ENCODE results near the gene SUN2.

SUN2 gene

DNA sequence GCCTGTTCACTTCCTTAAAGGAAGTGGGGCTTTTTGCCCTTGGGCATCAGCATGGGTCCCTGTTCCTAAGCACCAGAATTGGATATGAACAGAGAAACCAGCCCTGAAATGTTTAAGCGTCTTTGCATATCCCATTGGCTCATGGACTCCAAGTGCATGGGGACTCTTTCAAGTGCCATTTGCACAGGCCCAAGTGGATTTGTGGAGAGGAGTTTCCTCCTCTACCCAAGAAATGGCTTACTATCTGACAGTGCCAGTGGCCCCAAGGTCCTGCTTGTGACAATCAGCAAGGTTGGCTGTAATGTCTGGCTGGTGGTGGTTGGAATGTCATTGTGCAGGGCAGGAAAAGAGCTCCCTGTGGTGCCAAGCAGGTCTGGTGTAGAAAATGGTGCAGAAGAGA lies 70.0 kb downstream of the SUN2 start:
- peaks cover 4% of the 10 kb centered on the region; the same call in 1 of the 2 replicates for H3K36me3 ChIP-seq (ENCODE audit: insufficient read depth)

DNA sequence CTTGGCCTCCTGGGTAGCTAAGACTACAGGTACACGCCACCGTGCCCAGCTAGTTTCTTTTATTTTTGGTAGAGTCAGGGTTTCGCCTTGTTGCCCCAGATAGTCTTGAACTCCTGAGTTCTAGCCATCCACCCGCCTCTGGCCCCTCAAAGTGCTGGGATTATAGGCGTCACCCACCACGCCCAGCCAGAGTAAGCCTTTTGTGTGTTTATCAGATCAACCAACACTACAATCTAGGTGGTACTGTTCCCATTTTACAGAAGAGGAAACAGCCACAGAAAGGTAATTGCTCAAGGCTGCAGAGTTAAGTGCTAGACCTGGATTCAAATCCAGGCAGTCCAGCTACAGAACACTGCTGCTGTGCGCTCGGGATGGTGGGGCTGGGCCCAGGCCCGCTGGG lies 70.9 kb downstream of the SUN2 start:
- peaks cover 9% of the 10 kb centered on the region for H3K79me2 ChIP-seq (ENCODE audit: insufficient read depth, low read depth)
- peaks cover 4% of the 10 kb centered on the region for H3K4me1 ChIP-seq (ENCODE audit: low read depth, poor library complexity, severe bottlenecking)
- H3K36me3 ChIP-seq (ENCODE audit: insufficient read depth) = peaks cover 4% of the 10 kb centered on the region; the same call in 1 of the 2 replicates
- TF ChIP-seq, protein P1, sequence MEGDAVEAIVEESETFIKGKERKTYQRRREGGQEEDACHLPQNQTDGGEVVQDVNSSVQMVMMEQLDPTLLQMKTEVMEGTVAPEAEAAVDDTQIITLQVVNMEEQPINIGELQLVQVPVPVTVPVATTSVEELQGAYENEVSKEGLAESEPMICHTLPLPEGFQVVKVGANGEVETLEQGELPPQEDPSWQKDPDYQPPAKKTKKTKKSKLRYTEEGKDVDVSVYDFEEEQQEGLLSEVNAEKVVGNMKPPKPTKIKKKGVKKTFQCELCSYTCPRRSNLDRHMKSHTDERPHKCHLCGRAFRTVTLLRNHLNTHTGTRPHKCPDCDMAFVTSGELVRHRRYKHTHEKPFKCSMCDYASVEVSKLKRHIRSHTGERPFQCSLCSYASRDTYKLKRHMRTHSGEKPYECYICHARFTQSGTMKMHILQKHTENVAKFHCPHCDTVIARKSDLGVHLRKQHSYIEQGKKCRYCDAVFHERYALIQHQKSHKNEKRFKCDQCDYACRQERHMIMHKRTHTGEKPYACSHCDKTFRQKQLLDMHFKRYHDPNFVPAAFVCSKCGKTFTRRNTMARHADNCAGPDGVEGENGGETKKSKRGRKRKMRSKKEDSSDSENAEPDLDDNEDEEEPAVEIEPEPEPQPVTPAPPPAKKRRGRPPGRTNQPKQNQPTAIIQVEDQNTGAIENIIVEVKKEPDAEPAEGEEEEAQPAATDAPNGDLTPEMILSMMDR (conservative IDR thresholded peaks at IDR 0.05; ENCODE audit: low read depth, low read length) = no peak
- H3K4me3 ChIP-seq (IDR thresholded peaks at IDR 0.05; ENCODE audit: insufficient read depth, low read depth, low read length) = no peak overlapping the region
- no peak overlapping the region for H3K27ac ChIP-seq
- no peaks in the 10 kb centered on the region for H3K27me3 ChIP-seq (ENCODE audit: insufficient read depth, low read depth)
- H2AFZ ChIP-seq (ENCODE audit: low read depth) = no peak overlapping the region
- no peaks in the 10 kb centered on the region for H4K20me1 ChIP-seq (ENCODE audit: insufficient read depth)
- no peak overlapping the region for H3K9ac ChIP-seq
- no peak overlapping the region for H3K4me2 ChIP-seq

More for the DNA sequence above, 70.0 kb downstream of the SUN2 start:
- no peak overlapping the region for H3K27ac ChIP-seq
- no peak overlapping the region for H3K9ac ChIP-seq
- no peak overlapping the region for H3K4me3 ChIP-seq (IDR thresholded peaks at IDR 0.05; ENCODE audit: insufficient read depth, low read depth, low read length)
- H4K20me1 ChIP-seq (ENCODE audit: insufficient read depth) = no peaks in the 10 kb centered on the region
- no peak overlapping the region for H2AFZ ChIP-seq (ENCODE audit: low read depth)
- TF ChIP-seq, protein P1 (conservative IDR thresholded peaks at IDR 0.05; ENCODE audit: low read depth, low read length) = no peak
- H3K27me3 ChIP-seq (ENCODE audit: insufficient read depth, low read depth) = no peaks in the 10 kb centered on the region
- peaks cover 9% of the 10 kb centered on the region for H3K79me2 ChIP-seq (ENCODE audit: insufficient read depth, low read depth)
- no peak overlapping the region for H3K4me2 ChIP-seq
- H3K4me1 ChIP-seq (ENCODE audit: low read depth, poor library complexity, severe bottlenecking) = peaks cover 4% of the 10 kb centered on the region
